A549 (cell line): ENCODE measurements around the gene CCDC187. TPM values are rescaled to one million over a fixed set of nuclear protein-coding genes. Genes with fewer than 3 reads are reported as not detected.

ENCODE experiments used
- ATAC-seq, 2 experiments: fragments of 200-7000 bp in 1 of 2; fragments of >200 bp in 1 of 2; cut with Nextera tagmentation in 1 of 2; cut with Tn5 transposase in 1 of 2; 3 replicates each; pipeline versions ENCODE4 v1.8.0 to v1.9.1; 2018 to 2020; ENCODE audit warnings: mild to moderate bottlenecking in 1 of 2, moderate library complexity in 1 of 2
- CTCF ChIA-PET: fragments of 300-600 bp; sonication (Branson Sonifier 250); formaldehyde crosslinking; extraction: SDS; loops from one replicate; lab custom pipeline; 2021; ENCODE audit warnings: antibody characterized with exemption, inconsistent platforms; lab: Yijun Ruan, JAX
- POLR2A ChIA-PET: fragments of 350-600 bp; formaldehyde crosslinking; extraction: SDS; loops from one replicate; lab custom pipeline; 2021; ENCODE audit warnings: antibody characterized with exemption, inconsistent platforms; lab: Yijun Ruan, JAX
- DNase-seq, 2 experiments: peaks; one replicate each; pipeline versions ENCODE4 v3.0.0 to v3.0.0-alpha.2; 2011 to 2016; ENCODE audit warnings: low read depth in 1 of 2, low spot score in 1 of 2
- FAIRE-seq: peaks from 2 replicates; lab custom pipeline; 2011; peaks lifted over from hg19 to GRCh38; lab: Jason Lieb, UNC
- H3K27ac ChIP-seq, 2 experiments: fragments of >200 bp; sonication (Bioruptor Twin); formaldehyde crosslinking; 3 replicates each; pipeline ENCODE4 v1.5.1; 2016 to 2017
- H3K4me1 ChIP-seq: fragments of >200 bp; sonication (Bioruptor Twin); formaldehyde crosslinking; 3 replicates; pipeline ENCODE4 v1.6.1; 2016
- H3K4me2 ChIP-seq: fragments of >200 bp; sonication (Bioruptor Twin); formaldehyde crosslinking; 3 replicates; pipeline ENCODE4 v1.6.1; 2016
- H3K4me3 ChIP-seq: fragments of >200 bp; sonication (Bioruptor Twin); formaldehyde crosslinking; 3 replicates; pipeline ENCODE4 v1.5.1; 2016
- H3K9me3 ChIP-seq: fragments of >200 bp; sonication (Bioruptor Twin); formaldehyde crosslinking; 3 replicates; pipeline ENCODE4 v1.6.1; 2016
- CEBPB ChIP-seq, 2 experiments: fragments of >200 bp in 1 of 2; sonication (Bioruptor Twin) in 1 of 2; formaldehyde crosslinking in 1 of 2; IDR thresholded peaks; 2 replicates each; pipeline ENCODE4 v1.6.1; 2012 to 2016
- CHD4 ChIP-seq: fragments of 200-600 bp; sonication (generic); IDR thresholded peaks from 2 replicates; pipeline ENCODE4 v1.6.1; 2016; ENCODE audit warnings: antibody characterized with exemption, mild to moderate bottlenecking, borderline replicate concordance
- FOSL2 ChIP-seq, 2 experiments: fragments of 450-650 bp in 1 of 2; fragments of >200 bp in 1 of 2; sonication (Bioruptor Twin) in 1 of 2; formaldehyde crosslinking; IDR thresholded peaks; 2 replicates each; pipeline versions ENCODE4 v1.5.0 to v1.6.1; 2016 to 2020; ENCODE audit warnings: mild to moderate bottlenecking in 1 of 2, moderate library complexity in 1 of 2
- JUN ChIP-seq, 2 experiments: fragments of >200 bp; sonication (Bioruptor Twin); formaldehyde crosslinking; IDR thresholded peaks; 2 replicates in 1 of 2; 3 replicates in 1 of 2; pipeline ENCODE4 v1.6.1; 2016 to 2017
- MYC ChIP-seq: IDR thresholded peaks from 2 replicates; pipeline ENCODE4 v1.6.1; 2012; ENCODE audit warnings: mild to moderate bottlenecking, inconsistent platforms, low read length, improper control_type of control experiment, borderline replicate concordance
- NPAS2 ChIP-seq: fragments of 250-450 bp; sonication (Bioruptor Pico); IDR thresholded peaks from 2 replicates; pipeline ENCODE4 v1.8.0; 2022; ENCODE audit warnings: mild to moderate bottlenecking, moderate library complexity, borderline replicate concordance
- PBX3 ChIP-seq: IDR thresholded peaks from 2 replicates; pipeline ENCODE4 v1.6.1; 2012
- POLR2AphosphoS2 ChIP-seq: conservative IDR thresholded peaks from 2 replicates; pipeline ENCODE4 v1.6.1; 2012; ENCODE audit warnings: low read length, improper control_type of control experiment, inconsistent platforms
- RARB ChIP-seq: fragments of 250-450 bp; sonication (Bioruptor Pico); IDR thresholded peaks from 2 replicates; pipeline ENCODE4 v1.8.0; 2021; ENCODE audit warnings: mild to moderate bottlenecking, moderate library complexity
- SMC3 ChIP-seq: fragments of >200 bp; sonication (Bioruptor Twin); formaldehyde crosslinking; IDR thresholded peaks from 3 replicates; pipeline ENCODE4 v1.6.1; 2018; ENCODE audit warnings: inconsistent platforms
- TP53 ChIP-seq: fragments of 250-450 bp; sonication (Bioruptor Pico); IDR thresholded peaks from 2 replicates; pipeline ENCODE4 v1.5.0; 2021; ENCODE audit warnings: mild to moderate bottlenecking, moderate library complexity
- WGBS: methylation state at CpG from one replicate; pipeline ENCODE4 v1.1.6; 2017; ENCODE audit errors: missing lambda C conversion rate; 5-methylcytosine and 5-hydroxymethylcytosine counted together
- polyA plus RNA-seq, 4 experiments: library from polyadenylated mRNA; depleted of rRNA in 3 of 4; stranded (reverse); fragments of >200 nt; fragmentation: RNase III in 1 of 4; extraction: RNeasy Plus Mini Kit Qiagen cat#74134 plus additional on column Dnase treatment in 1 of 4; gene quantifications; 2 replicates in 3 of 4; 3 replicates in 1 of 4; pipeline ENCODE4 v1.2.3, GENCODE V29; 2011 to 2017
- TF ChIP-seq, protein P1 (sequence below): fragments of 250-450 bp; sonication (Bioruptor Pico); IDR thresholded peaks from 2 replicates; pipeline ENCODE4 v1.5.0; 2021; ENCODE audit warnings: mild to moderate bottlenecking, moderate library complexity, borderline replicate concordance
- TF ChIP-seq, protein P2 (sequence below): fragments of 200-600 bp; sonication (generic); IDR thresholded peaks from 2 replicates; pipeline ENCODE4 v1.6.1; 2016; ENCODE audit warnings: antibody characterized with exemption, mild to moderate bottlenecking, moderate library complexity

Gene CCDC187
- polyA plus RNA-seq, 2 of the 4 experiments (the other 2 are of a cell fraction): under 0.01 TPM; not detected in 1

DNA sequence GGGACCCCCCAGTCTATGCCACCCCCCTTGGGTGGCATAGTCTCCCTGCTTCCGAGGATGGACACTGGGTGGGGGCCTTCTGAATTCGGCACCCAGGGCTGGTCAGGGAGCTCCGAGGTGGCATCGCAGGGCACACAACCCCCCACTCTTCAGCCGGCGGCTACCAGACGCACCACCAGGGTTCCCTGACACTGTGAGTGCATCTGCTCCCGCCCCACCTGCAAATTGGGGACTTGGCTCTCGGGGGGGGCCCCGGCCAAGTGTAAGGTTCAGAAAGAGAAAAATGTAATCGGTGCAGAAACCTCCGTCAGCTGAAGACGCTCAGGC is 45.6 kb downstream of the CCDC187 start (continued):
- TF ChIP-seq, protein P1, sequence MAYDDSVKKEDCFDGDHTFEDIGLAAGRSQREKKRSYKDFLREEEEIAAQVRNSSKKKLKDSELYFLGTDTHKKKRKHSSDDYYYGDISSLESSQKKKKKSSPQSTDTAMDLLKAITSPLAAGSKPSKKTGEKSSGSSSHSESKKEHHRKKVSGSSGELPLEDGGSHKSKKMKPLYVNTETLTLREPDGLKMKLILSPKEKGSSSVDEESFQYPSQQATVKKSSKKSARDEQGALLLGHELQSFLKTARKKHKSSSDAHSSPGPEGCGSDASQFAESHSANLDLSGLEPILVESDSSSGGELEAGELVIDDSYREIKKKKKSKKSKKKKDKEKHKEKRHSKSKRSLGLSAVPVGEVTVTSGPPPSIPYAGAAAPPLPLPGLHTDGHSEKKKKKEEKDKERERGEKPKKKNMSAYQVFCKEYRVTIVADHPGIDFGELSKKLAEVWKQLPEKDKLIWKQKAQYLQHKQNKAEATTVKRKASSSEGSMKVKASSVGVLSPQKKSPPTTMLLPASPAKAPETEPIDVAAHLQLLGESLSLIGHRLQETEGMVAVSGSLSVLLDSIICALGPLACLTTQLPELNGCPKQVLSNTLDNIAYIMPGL: no peak
- TF ChIP-seq RARB (CRISPR knock-in tag): no peak
- no peak for TF ChIP-seq CEBPB (IDR thresholded peaks at IDR 0.05)
- TF ChIP-seq NPAS2 (CRISPR knock-in tag): no peak
- no peak for TF ChIP-seq MYC
- no peak for TF ChIP-seq TP53
- no peak for TF ChIP-seq SMC3
- TF ChIP-seq, all 56 proteins: peak for 0

- Histone ChIP-seq H3K27ac (no peak overlapping the region), H3K4me3 (no peak overlapping the region), H3K9me3 (no peaks in the 10 kb centered on the region), H3K4me1 (peaks cover 4% of the 10 kb centered on the region; the same call in 1 of the 3 replicates), H3K4me2 (no peak overlapping the region)
- POLR2A ChIA-PET: interaction anchor here (2.2 kb wide), 1 partner anchor 10 kb away, joined by 8 read pairs; no protein-coding TSS in a partner anchor
- WGBS: 79% methylated on average over 26 of the region's 39 CpGs
- DNase-seq: no peak
- TF ChIP-seq POLR2AphosphoS2 (no peak), RARB (CRISPR knock-in tag) (no peak), CHD4 (no peak), PBX3 (no peak), FOSL2 (IDR thresholded peaks at IDR 0.05) (no peak), FOSL2 (CRISPR knock-in tag; IDR thresholded peaks at IDR 0.05) (no peak), JUN (IDR thresholded peaks at IDR 0.05) (no peak)
- TF ChIP-seq, protein P2, sequence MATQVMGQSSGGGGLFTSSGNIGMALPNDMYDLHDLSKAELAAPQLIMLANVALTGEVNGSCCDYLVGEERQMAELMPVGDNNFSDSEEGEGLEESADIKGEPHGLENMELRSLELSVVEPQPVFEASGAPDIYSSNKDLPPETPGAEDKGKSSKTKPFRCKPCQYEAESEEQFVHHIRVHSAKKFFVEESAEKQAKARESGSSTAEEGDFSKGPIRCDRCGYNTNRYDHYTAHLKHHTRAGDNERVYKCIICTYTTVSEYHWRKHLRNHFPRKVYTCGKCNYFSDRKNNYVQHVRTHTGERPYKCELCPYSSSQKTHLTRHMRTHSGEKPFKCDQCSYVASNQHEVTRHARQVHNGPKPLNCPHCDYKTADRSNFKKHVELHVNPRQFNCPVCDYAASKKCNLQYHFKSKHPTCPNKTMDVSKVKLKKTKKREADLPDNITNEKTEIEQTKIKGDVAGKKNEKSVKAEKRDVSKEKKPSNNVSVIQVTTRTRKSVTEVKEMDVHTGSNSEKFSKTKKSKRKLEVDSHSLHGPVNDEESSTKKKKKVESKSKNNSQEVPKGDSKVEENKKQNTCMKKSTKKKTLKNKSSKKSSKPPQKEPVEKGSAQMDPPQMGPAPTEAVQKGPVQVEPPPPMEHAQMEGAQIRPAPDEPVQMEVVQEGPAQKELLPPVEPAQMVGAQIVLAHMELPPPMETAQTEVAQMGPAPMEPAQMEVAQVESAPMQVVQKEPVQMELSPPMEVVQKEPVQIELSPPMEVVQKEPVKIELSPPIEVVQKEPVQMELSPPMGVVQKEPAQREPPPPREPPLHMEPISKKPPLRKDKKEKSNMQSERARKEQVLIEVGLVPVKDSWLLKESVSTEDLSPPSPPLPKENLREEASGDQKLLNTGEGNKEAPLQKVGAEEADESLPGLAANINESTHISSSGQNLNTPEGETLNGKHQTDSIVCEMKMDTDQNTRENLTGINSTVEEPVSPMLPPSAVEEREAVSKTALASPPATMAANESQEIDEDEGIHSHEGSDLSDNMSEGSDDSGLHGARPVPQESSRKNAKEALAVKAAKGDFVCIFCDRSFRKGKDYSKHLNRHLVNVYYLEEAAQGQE: no peak
- FAIRE-seq: no peak
- no peak for ATAC-seq
- CTCF ChIA-PET: interaction anchor here (0.9 to 3.5 kb wide), 6 partner anchors 10 to 125 kb away, joined by 3 to 23 read pairs (median 6); no protein-coding TSS in a partner anchor
Measured at GRCh38 chr9:136257381-136258298, 46.3 kb downstream of the CCDC187 start.
